Tibial artery (tissue), 4 donors: Measurements from ENCODE around the gene AP1M1.
A peak's percentile ranks its signal among the peaks of the same experiment; 100 is the strongest.

Experiments used
- DNase-seq, 2 donors: peaks; one replicate each; pipeline ENCODE4 v3.0.0-alpha.2; 2019
- H3K27ac ChIP-seq, 2 donors: fragments of 200-600 bp; sonication (generic) in 1 of 2; 1 replicate in 1 of 2; 2 replicates in 1 of 2; pipeline ENCODE4 v1.5.1; 2018 to 2019; ENCODE audit warnings: mild to moderate bottlenecking in 1 of 2
- H3K27me3 ChIP-seq, 2 donors: fragments of 200-600 bp; sonication (generic) in 1 of 2; one replicate each; pipeline versions ENCODE4 v1.5.1 to v1.6.0; 2016 to 2019
- H3K36me3 ChIP-seq, 3 donors: fragments of 200-600 bp; sonication (generic) in 2 of 3; one replicate each; pipeline ENCODE4 v1.5.1; 2016 to 2019; ENCODE audit warnings: mild to moderate bottlenecking in 2 of 3
- H3K4me1 ChIP-seq, 4 donors: fragments of 200-600 bp; sonication (generic) in 2 of 4; 1 replicate in 3 of 4; 2 replicates in 1 of 4; pipeline ENCODE4 v1.5.1; 2016 to 2019
- H3K4me3 ChIP-seq, 2 donors: fragments of 200-600 bp; sonication (generic) in 1 of 2; 1 replicate in 1 of 2; 2 replicates in 1 of 2; pipeline ENCODE4 v1.5.1; 2018 to 2019; ENCODE audit warnings: mild to moderate bottlenecking in 2 of 2
- H3K9me3 ChIP-seq, 3 donors: fragments of 200-600 bp; sonication (generic) in 1 of 3; one replicate each; pipeline ENCODE4 v1.5.1; 2016 to 2019
- intact Hi-C: fragments of 100-400 bp; cut with DNase I; formaldehyde crosslinking; loops from one replicate; pipeline ENCODE4 v1.15.0; 2023; ENCODE audit warnings: low total_unique reads
- TF ChIP-seq, protein P1 (sequence below), 2 experiments: fragments of 200-600 bp in 1 of 2; fragments of 450-650 bp in 1 of 2; IDR thresholded peaks; one replicate each; pipeline ENCODE4 v1.5.1; 2017 to 2019; ENCODE audit warnings: antibody characterized with exemption in 2 of 2, mild to moderate bottlenecking in 1 of 2, moderate library complexity in 1 of 2

AP1M1 gene

DNA sequence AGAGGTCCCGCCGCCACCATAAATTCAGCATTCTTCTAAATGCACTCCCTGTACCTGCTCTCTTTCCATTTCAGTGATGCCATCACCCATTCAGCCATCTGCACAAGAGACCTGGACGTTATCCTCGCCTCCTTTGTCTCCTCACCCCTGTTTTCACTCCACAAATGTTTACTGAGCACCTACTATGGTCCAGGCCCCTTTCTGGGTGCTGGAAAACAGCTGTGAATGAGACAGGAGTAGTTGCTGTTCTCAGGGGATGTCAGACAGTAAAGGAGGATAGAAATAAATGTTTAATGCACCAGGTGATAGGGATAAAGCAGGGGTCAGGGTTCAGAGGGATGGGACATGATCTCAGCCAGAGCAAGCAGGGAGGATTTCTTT is 3.3 kb downstream of the AP1M1 start:
- DNase-seq: peak in 1 of 2 donors; percentile 27
- no peak overlapping the region for H3K4me3 ChIP-seq
- peaks cover 0 to 38% (median 31%) of the 10 kb centered on the region in 4 donors for H3K4me1 ChIP-seq
- H3K27ac ChIP-seq: no peak overlapping the region
- H3K27me3 ChIP-seq: no peaks in the 10 kb centered on the region
- TF ChIP-seq, protein P1, sequence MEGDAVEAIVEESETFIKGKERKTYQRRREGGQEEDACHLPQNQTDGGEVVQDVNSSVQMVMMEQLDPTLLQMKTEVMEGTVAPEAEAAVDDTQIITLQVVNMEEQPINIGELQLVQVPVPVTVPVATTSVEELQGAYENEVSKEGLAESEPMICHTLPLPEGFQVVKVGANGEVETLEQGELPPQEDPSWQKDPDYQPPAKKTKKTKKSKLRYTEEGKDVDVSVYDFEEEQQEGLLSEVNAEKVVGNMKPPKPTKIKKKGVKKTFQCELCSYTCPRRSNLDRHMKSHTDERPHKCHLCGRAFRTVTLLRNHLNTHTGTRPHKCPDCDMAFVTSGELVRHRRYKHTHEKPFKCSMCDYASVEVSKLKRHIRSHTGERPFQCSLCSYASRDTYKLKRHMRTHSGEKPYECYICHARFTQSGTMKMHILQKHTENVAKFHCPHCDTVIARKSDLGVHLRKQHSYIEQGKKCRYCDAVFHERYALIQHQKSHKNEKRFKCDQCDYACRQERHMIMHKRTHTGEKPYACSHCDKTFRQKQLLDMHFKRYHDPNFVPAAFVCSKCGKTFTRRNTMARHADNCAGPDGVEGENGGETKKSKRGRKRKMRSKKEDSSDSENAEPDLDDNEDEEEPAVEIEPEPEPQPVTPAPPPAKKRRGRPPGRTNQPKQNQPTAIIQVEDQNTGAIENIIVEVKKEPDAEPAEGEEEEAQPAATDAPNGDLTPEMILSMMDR (IDR thresholded peaks at IDR 0.05): no peak
- H3K9me3 ChIP-seq: no peaks in the 10 kb centered on the region
- intact Hi-C loops: no loop called here
- H3K36me3 ChIP-seq: peaks cover 19 to 54% (median 40%) of the 10 kb centered on the region in 3 donors

DNA sequence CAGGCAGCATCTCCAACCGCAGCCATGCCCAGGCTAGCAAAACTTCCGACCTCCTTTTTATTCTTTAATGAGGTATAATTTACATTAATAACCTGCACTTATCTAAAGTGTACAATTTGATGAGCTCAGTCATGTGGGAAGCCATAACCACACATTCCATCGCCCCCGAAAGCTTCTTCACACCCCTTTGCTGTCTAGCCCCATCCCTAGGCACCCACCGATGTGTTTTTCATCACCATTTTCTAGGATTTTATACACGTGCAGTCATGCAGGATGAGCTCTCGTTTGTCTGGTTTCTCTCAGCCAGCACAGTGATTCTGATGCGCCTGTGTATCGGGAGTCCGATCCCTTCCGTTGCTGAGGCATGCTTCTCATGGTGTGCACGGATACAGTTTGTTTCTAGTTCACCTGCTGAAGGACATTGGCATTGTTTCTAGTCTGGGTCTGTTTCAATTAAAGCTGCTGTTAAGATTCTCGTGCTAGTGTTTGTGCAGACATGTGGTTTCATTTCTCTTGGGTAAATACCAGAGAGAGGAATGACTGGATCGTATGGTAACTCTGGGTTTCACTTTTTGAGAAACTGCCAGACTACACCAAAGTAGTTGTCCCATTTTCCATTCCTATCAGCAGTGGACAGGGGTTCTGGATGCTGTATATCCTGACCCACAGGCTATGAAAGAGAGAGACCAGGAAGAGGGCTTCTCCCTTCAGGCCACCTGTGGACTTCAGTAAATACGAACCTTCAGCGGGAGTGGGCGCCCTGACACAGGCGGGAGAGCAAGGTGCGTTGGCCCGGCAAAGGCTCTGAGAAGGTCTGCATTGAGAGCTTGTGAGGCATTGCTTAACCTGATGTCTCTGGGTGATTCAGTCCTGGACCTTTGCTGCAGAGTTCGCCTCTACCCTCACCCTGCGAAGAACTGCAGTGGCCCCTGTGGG is 4.9 kb downstream of the AP1M1 start:
- intact Hi-C loops: no loop called here
- Histone ChIP-seq H3K4me3 (no peak overlapping the region), H3K9me3 (no peaks in the 10 kb centered on the region), H3K27me3 (no peaks in the 10 kb centered on the region), H3K36me3 (peaks cover 23 to 70% (median 54%) of the 10 kb centered on the region in 3 donors), H3K27ac (no peak overlapping the region), H3K4me1 (peaks cover 0 to 30% (median 22%) of the 10 kb centered on the region in 4 donors)
- DNase-seq: peak in 1 of 2 donors; percentile 29
- TF ChIP-seq, protein P1 (IDR thresholded peaks at IDR 0.05): no peak

DNA sequence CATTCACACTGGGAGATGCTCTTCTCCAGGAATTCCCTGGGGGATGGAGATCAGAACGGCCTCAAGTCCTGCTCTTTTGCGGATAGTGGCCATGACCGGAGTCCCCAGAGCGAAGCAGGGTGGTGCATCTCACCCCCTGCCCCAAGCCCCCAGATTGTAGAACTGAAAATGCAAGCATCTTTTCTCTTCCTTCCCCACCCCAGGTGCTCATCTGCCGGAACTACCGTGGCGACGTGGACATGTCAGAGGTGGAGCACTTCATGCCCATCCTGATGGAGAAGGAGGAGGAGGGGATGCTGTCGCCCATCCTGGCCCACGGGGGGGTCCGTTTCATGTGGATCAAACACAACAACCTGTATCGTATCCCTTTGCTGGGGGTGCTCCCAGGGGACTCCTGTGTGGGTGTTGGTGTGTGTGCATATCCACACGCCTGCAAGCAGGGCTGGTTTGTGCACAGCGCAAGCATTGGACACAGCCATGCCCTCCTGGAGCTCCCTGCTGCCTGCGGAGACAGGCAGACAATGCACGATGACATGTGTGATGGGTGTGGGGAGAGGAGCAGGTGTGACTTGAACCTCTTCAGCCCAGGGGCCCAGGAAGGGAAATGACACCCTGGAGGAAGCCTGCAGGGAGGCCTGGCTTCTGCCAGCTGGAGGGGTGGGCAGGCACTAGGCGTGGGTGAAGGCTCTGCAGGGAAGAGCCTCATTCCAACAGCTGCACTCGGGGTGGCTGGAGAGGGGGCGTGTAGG is 5.7 kb downstream of the AP1M1 start:
- H3K36me3 ChIP-seq: peaks cover 28 to 78% (median 63%) of the 10 kb centered on the region in 3 donors
- intact Hi-C loops: no loop called here
- H3K9me3 ChIP-seq: no peaks in the 10 kb centered on the region
- H3K27ac ChIP-seq: no peak overlapping the region
- H3K27me3 ChIP-seq: no peaks in the 10 kb centered on the region
- H3K4me3 ChIP-seq: no peak overlapping the region
- H3K4me1 ChIP-seq: peaks cover 0 to 26% (median 20%) of the 10 kb centered on the region in 4 donors
- TF ChIP-seq, protein P1 (IDR thresholded peaks at IDR 0.05): no peak
- DNase-seq: peak in 1 of 2 donors; percentile 55

DNA sequence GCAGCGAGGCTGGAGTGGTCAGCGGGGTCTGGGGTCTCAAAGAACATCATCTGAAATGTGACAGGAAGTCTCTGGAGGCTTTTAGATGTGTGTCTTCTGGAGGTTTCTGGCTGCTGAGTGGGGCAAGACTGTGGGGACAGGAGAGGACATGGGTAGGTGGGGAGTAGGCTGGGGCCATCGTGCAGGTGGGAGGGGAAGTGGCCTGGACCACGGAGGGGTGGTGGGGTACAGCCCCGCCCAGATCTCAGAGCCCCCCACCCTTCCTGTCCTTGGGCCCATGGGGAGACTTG is 6.2 kb downstream of the AP1M1 start:
- TF ChIP-seq, protein P1 (IDR thresholded peaks at IDR 0.05): no peak
- H3K4me3 ChIP-seq: no peak overlapping the region
- intact Hi-C loops: no loop called here
- no peak overlapping the region for H3K27ac ChIP-seq
- H3K36me3 ChIP-seq: peaks cover 33 to 83% (median 68%) of the 10 kb centered on the region in 3 donors
- peaks cover 0 to 21% (median 15%) of the 10 kb centered on the region in 4 donors for H3K4me1 ChIP-seq
- peak in 1 of 2 donors; percentile 51 for DNase-seq
- no peaks in the 10 kb centered on the region for H3K27me3 ChIP-seq
- H3K9me3 ChIP-seq: no peaks in the 10 kb centered on the region

DNA sequence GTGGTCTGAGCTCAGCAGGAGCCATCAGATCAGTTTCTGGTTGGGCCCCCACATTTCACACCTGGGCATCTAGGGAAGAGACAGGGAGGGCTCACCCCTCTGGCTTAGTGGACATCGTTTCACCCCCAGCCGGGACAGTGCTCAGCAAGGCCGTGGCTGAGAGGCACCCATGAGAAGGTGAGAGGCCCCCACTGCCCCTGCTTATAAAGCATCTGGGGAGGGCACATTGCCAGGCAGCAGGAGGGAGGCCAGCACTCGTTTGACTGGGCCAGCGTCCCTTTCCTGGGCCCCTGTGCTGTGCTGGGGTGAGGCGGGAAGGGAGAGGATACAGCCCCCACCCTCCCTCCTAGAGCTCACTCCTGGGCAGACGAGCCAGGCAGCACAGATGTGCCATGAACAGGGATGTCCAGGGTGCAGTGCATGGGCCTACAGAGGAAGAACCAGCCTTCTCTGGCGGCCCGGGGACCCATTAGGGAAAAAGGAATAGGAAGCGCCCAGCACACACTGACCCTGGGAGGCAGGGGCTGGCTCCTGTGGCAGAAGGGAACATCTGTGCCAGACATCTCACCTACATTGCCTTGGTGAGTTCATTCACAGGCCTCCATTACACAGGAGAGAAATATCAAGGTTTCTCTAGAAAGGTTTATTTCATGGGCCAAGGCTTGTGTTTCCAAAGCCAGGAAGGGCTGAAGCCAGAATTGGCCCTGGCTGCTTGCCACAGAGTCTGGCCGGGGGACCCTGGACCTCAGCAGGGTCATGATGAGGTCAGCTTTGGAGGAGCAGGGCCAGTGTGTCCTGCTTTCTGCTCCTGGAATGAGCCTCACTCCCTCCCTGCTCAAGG is 7.7 kb downstream of the AP1M1 start:
- peak; percentile 18 to 43 for DNase-seq
- peaks cover 0 to 6% (median 1%) of the 10 kb centered on the region in 4 donors for H3K4me1 ChIP-seq
- no peak overlapping the region for H3K4me3 ChIP-seq
- H3K9me3 ChIP-seq: no peaks in the 10 kb centered on the region
- intact Hi-C loops: no loop called here
- no peaks in the 10 kb centered on the region for H3K27me3 ChIP-seq
- TF ChIP-seq, protein P1 (IDR thresholded peaks at IDR 0.05): no peak
- peaks cover 47 to 96% (median 83%) of the 10 kb centered on the region in 3 donors for H3K36me3 ChIP-seq
- no peak overlapping the region for H3K27ac ChIP-seq
